Measurements from ENCODE around the gene MUC4. TPM values are rescaled to one million over a fixed set of nuclear protein-coding genes. Genes with fewer than 3 reads are reported as not detected.
"Not testable (repeated sequence)": the region's sequence is repeated elsewhere in the genome, so short reads cannot be mapped to it uniquely, and the experiment has no call there.

MUC4 gene
- total RNA-seq, 2 experiments from 2014 or later, result 0.06 TPM; not detected in 1

GRCh38 chr3:195735036-195735695 lies 76.6 kb downstream of the MUC4 start:
- Mint-ChIP-seq H3K27me3 (no peaks in the 10 kb centered on the region), H3K9me3 (no peaks in the 10 kb centered on the region), H3K36me3 (no peaks in the 10 kb centered on the region), H3K4me3 (no peak overlapping the region), H3K27ac (no peak overlapping the region), H3K4me1 (no peaks in the 10 kb centered on the region)
- no peak for DNase-seq
- POLR2A ChIA-PET, result no interaction called here
- ATAC-seq (ENCODE audit: low read depth), result no peak

- Mint-ChIP-seq H3K9me3 (no peaks in the 10 kb centered on the region), H3K4me1 (no peaks in the 10 kb centered on the region), H3K4me3 (no peak overlapping the region), H3K27me3 (peaks cover 2% of the 10 kb centered on the region), H3K27ac (no peak overlapping the region), H3K36me3 (no peaks in the 10 kb centered on the region)
- POLR2A ChIA-PET, result no interaction called here
- ATAC-seq (ENCODE audit: low read depth) (no peak), DNase-seq (no peak)
These were observed 78.8 kb downstream of the MUC4 start for GRCh38 chr3:195732940-195733339.

- H3K4me3 Mint-ChIP-seq, result no peak overlapping the region
- H3K27ac Mint-ChIP-seq, result no peak overlapping the region
- no peaks in the 10 kb centered on the region for H3K36me3 Mint-ChIP-seq
- no peak for DNase-seq
- POLR2A ChIA-PET, result interaction anchor here (0.6 kb wide), 1 partner anchor 102 kb away, joined by 4 read pairs; no protein-coding TSS in a partner anchor
- H3K9me3 Mint-ChIP-seq, result no peaks in the 10 kb centered on the region
- H3K27me3 Mint-ChIP-seq, result peaks cover 3% of the 10 kb centered on the region
- ATAC-seq (ENCODE audit: low read depth), result no peak
- no peaks in the 10 kb centered on the region for H3K4me1 Mint-ChIP-seq
These were observed 80.3 kb downstream of the MUC4 start for GRCh38 chr3:195731356-195731905.

GRCh38 chr3:195729476-195730251 lies 82.1 kb downstream of the MUC4 start:
- Mint-ChIP-seq H3K27me3 (peaks cover 3% of the 10 kb centered on the region), H3K27ac (no peak overlapping the region), H3K36me3 (no peaks in the 10 kb centered on the region), H3K4me3 (no peak overlapping the region), H3K9me3 (no peaks in the 10 kb centered on the region), H3K4me1 (no peaks in the 10 kb centered on the region)
- no peak for ATAC-seq (ENCODE audit: low read depth)
- POLR2A ChIA-PET, result interaction anchor here (0.6 kb wide), 2 partner anchors 9 to 27 kb away, joined by 3 to 4 read pairs; partner anchors contain the start of gene MUC20
- no peak for DNase-seq

- ATAC-seq (ENCODE audit: low read depth); POLR2A ChIA-PET; DNase-seq; H3K27me3 Mint-ChIP-seq; H3K36me3 Mint-ChIP-seq; H3K4me1 Mint-ChIP-seq; H3K9me3 Mint-ChIP-seq; H3K27ac Mint-ChIP-seq; H3K4me3 Mint-ChIP-seq: not testable (repeated sequence)
These were observed 82.9 kb downstream of the MUC4 start for GRCh38 chr3:195728789-195729188.

- no peak for DNase-seq
- Mint-ChIP-seq H3K4me1 (no peaks in the 10 kb centered on the region), H3K4me3 (no peak overlapping the region), H3K27me3 (peaks cover 3% of the 10 kb centered on the region), H3K36me3 (no peaks in the 10 kb centered on the region), H3K9me3 (no peaks in the 10 kb centered on the region), H3K27ac (no peak overlapping the region)
- POLR2A ChIA-PET, result no interaction called here
- no peak for ATAC-seq (ENCODE audit: low read depth)
These were observed 84.0 kb downstream of the MUC4 start for GRCh38 chr3:195727606-195728195.

GRCh38 chr3:195725916-195726740 lies 85.6 kb downstream of the MUC4 start:
- H3K4me3 Mint-ChIP-seq; H3K4me1 Mint-ChIP-seq; DNase-seq; ATAC-seq (ENCODE audit: low read depth); H3K27me3 Mint-ChIP-seq; POLR2A ChIA-PET; H3K9me3 Mint-ChIP-seq; H3K27ac Mint-ChIP-seq; H3K36me3 Mint-ChIP-seq: not testable (repeated sequence)

GRCh38 chr3:195724363-195724762 lies 87.4 kb downstream of the MUC4 start:
- H3K27me3 Mint-ChIP-seq; ATAC-seq (ENCODE audit: low read depth); POLR2A ChIA-PET; H3K4me3 Mint-ChIP-seq; DNase-seq; H3K4me1 Mint-ChIP-seq; H3K36me3 Mint-ChIP-seq; H3K27ac Mint-ChIP-seq; H3K9me3 Mint-ChIP-seq: not testable (repeated sequence)

- H3K4me1 Mint-ChIP-seq; POLR2A ChIA-PET; H3K9me3 Mint-ChIP-seq; H3K4me3 Mint-ChIP-seq; H3K27ac Mint-ChIP-seq; DNase-seq; ATAC-seq (ENCODE audit: low read depth); H3K36me3 Mint-ChIP-seq: not testable (repeated sequence)
- peaks cover 11% of the 10 kb centered on the region for H3K27me3 Mint-ChIP-seq
These were observed 88.8 kb downstream of the MUC4 start for GRCh38 chr3:195722996-195723345.

- H3K27me3 Mint-ChIP-seq, result peaks cover 16% of the 10 kb centered on the region
- H3K36me3 Mint-ChIP-seq; H3K27ac Mint-ChIP-seq; H3K9me3 Mint-ChIP-seq; H3K4me3 Mint-ChIP-seq; DNase-seq; H3K4me1 Mint-ChIP-seq; ATAC-seq (ENCODE audit: low read depth); POLR2A ChIA-PET: not testable (repeated sequence)
These were observed 89.4 kb downstream of the MUC4 start for GRCh38 chr3:195722139-195722995.

GRCh38 chr3:195720831-195721506 lies 90.8 kb downstream of the MUC4 start, which contains the start of gene MUC20:
Gene MUC20, plus strand, starts transcription at chr3:195720978. Its CDS starts 30 bp downstream, at chr3:195721008.
- ATAC-seq (ENCODE audit: low read depth) (peak; percentile 69), DNase-seq (peak; percentile 50)
- peak within 1 kb of the TSS; percentile 66 for H3K4me3 Mint-ChIP-seq
- not testable (repeated sequence) for H3K4me1 Mint-ChIP-seq, H3K36me3 Mint-ChIP-seq, H3K9me3 Mint-ChIP-seq
- peak within 1 kb of the TSS; percentile 31 for H3K27ac Mint-ChIP-seq
- POLR2A ChIA-PET, result interaction anchor here (0.6 to 1.1 kb wide), 2 partner anchors 9 to 107 kb away, joined by 3 read pairs; no protein-coding TSS in a partner anchor
- H3K27me3 Mint-ChIP-seq, result peaks cover 16% of the 10 kb centered on the region

All from activated naive CD8-positive, alpha-beta T cell treated with anti-CD3 and anti-CD28 coated beads, Interleukin-2, amount 10 ng/mL, durations not matched to agents 7 days and 5 days (primary cell).